Measurements from ENCODE around the gene SNED1. TPM values are rescaled to one million over a fixed set of nuclear protein-coding genes. Genes with fewer than 3 reads are reported as not detected.

SNED1 gene
- polyA plus RNA-seq, 1 donor from 2014 or later: 0.32 TPM

GRCh38 chr2:240996161-240996833 is 2.1 kb upstream of the SNED1 start:
- Histone ChIP-seq H4K20me1 (ENCODE audit: insufficient read depth) (no peaks in the 10 kb centered on the region), H3K9ac (ENCODE audit: low read length) (no peak overlapping the region), H3K27me3 (ENCODE audit: insufficient read depth, low read depth, low read length) (peaks cover 37% of the 10 kb centered on the region), H3F3A (ENCODE audit: insufficient read depth, low read length, poor library complexity, severe bottlenecking) (no peaks in the 10 kb centered on the region), H3K4me3 (ENCODE audit: low read length) (no peak overlapping the region), H3K9me3 (ENCODE audit: low read length) (no peaks in the 10 kb centered on the region), H3K4me2 (ENCODE audit: low read length) (no peak overlapping the region), H3K27ac (ENCODE audit: low read length) (no peak overlapping the region), H3K79me2 (replicated peaks; ENCODE audit: insufficient read depth, low read length) (no peaks in the 10 kb centered on the region), H3K9me2 (ENCODE audit: insufficient read depth, low read length) (no peaks in the 10 kb centered on the region), H2AFZ (ENCODE audit: low read depth, low read length) (no peak overlapping the region), H3K36me3 (ENCODE audit: insufficient read depth, low read length) (no peaks in the 10 kb centered on the region)
- TF ChIP-seq EP300 (conservative IDR thresholded peaks at IDR 0.05; ENCODE audit: poor library complexity, severe bottlenecking) (no peak), TAF1 (IDR thresholded peaks at IDR 0.05; ENCODE audit: low read depth) (no peak), SMC3 (conservative IDR thresholded peaks at IDR 0.05; ENCODE audit: poor library complexity) (no peak), RAD21 (conservative IDR thresholded peaks at IDR 0.05) (no peak), MXI1 (conservative IDR thresholded peaks at IDR 0.05; ENCODE audit: poor library complexity, severe bottlenecking) (no peak), POLR2AphosphoS5 (IDR thresholded peaks at IDR 0.05) (no peak), REST (IDR thresholded peaks at IDR 0.05; ENCODE audit: borderline replicate concordance) (no peak), EZH2 (IDR thresholded peaks at IDR 0.05; ENCODE audit: borderline replicate concordance, insufficient read depth, low read length, poor library complexity, severe bottlenecking) (no peak)
- TF ChIP-seq, protein P1, sequence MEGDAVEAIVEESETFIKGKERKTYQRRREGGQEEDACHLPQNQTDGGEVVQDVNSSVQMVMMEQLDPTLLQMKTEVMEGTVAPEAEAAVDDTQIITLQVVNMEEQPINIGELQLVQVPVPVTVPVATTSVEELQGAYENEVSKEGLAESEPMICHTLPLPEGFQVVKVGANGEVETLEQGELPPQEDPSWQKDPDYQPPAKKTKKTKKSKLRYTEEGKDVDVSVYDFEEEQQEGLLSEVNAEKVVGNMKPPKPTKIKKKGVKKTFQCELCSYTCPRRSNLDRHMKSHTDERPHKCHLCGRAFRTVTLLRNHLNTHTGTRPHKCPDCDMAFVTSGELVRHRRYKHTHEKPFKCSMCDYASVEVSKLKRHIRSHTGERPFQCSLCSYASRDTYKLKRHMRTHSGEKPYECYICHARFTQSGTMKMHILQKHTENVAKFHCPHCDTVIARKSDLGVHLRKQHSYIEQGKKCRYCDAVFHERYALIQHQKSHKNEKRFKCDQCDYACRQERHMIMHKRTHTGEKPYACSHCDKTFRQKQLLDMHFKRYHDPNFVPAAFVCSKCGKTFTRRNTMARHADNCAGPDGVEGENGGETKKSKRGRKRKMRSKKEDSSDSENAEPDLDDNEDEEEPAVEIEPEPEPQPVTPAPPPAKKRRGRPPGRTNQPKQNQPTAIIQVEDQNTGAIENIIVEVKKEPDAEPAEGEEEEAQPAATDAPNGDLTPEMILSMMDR (IDR thresholded peaks at IDR 0.05; ENCODE audit: poor library complexity, severe bottlenecking): no peak

DNA sequence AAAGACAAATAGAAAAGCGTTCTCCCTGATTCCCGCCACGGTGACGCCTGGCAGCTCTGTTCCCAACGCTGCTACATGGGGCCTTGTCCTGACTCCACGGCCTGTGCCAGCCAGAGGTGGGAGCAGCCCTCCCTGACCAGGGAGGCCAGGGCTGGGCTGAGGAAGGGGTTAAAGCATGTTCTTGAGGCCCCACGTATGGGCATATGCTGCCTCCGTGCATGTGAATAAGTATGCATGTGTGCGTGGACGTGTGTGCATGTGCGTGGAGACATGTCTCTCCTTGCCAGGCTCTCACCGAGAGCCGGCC is 1.6 kb upstream of the SNED1 start:
- Histone ChIP-seq H2AFZ (ENCODE audit: low read depth, low read length) (no peak overlapping the region), H3K4me2 (ENCODE audit: low read length) (no peak overlapping the region), H3K9me3 (ENCODE audit: low read length) (no peaks in the 10 kb centered on the region), H3K9ac (ENCODE audit: low read length) (no peak overlapping the region), H3K27ac (ENCODE audit: low read length) (no peak overlapping the region), H3K9me2 (ENCODE audit: insufficient read depth, low read length) (no peaks in the 10 kb centered on the region), H3K36me3 (ENCODE audit: insufficient read depth, low read length) (no peaks in the 10 kb centered on the region), H3K27me3 (ENCODE audit: insufficient read depth, low read depth, low read length) (peaks cover 42% of the 10 kb centered on the region), H3F3A (ENCODE audit: insufficient read depth, low read length, poor library complexity, severe bottlenecking) (no peaks in the 10 kb centered on the region), H3K79me2 (replicated peaks; ENCODE audit: insufficient read depth, low read length) (no peaks in the 10 kb centered on the region), H4K20me1 (ENCODE audit: insufficient read depth) (no peaks in the 10 kb centered on the region), H3K4me3 (ENCODE audit: low read length) (no peak overlapping the region)
- no peak for TF ChIP-seq TAF1 (IDR thresholded peaks at IDR 0.05; ENCODE audit: low read depth)
- TF ChIP-seq POLR2AphosphoS5 (IDR thresholded peaks at IDR 0.05): no peak
- no peak for TF ChIP-seq RAD21 (conservative IDR thresholded peaks at IDR 0.05)
- TF ChIP-seq EP300 (conservative IDR thresholded peaks at IDR 0.05; ENCODE audit: poor library complexity, severe bottlenecking): no peak
- TF ChIP-seq, protein P1 (IDR thresholded peaks at IDR 0.05; ENCODE audit: poor library complexity, severe bottlenecking): no peak
- TF ChIP-seq REST (IDR thresholded peaks at IDR 0.05; ENCODE audit: borderline replicate concordance): no peak
- no peak for TF ChIP-seq MXI1 (conservative IDR thresholded peaks at IDR 0.05; ENCODE audit: poor library complexity, severe bottlenecking)
- TF ChIP-seq EZH2 (IDR thresholded peaks at IDR 0.05; ENCODE audit: borderline replicate concordance, insufficient read depth, low read length, poor library complexity, severe bottlenecking): no peak
- no peak for TF ChIP-seq SMC3 (conservative IDR thresholded peaks at IDR 0.05; ENCODE audit: poor library complexity)

All from neural cell (in vitro differentiated cells).